HepG2 (cell line): ENCODE results near the gene NOTCH3. TPM values are rescaled to one million over a fixed set of nuclear protein-coding genes. Genes with fewer than 3 reads are reported as not detected.

Experiments used
- ATAC-seq: fragments of 200-7000 bp; cut with Tn5 transposase; 3 replicates; pipeline ENCODE4 v1.9.1; 2020; ENCODE audit warnings: mild to moderate bottlenecking, moderate library complexity
- BruUV-seq: library from RNA; stranded (reverse); fragments of 400-500 nt; replicated peaks from 2 replicates; lab custom pipeline; 2021; lab: Mats Ljungman, UMichigan
- CTCF ChIA-PET: fragments of 300-600 bp; formaldehyde crosslinking; extraction: SDS; loops from one replicate; lab custom pipeline; 2021; ENCODE audit warnings: low total read pairs, inconsistent platforms, low intra/inter-chr PET ratio; lab: Yijun Ruan, JAX
- POLR2A ChIA-PET: fragments of 350-600 bp; sonication (Branson Sonifier 250); formaldehyde crosslinking; loops from one replicate; lab custom pipeline; 2020; ENCODE audit warnings: antibody characterized with exemption, inconsistent platforms; lab: Yijun Ruan, JAX
- DNase-seq: peaks from one replicate; pipeline ENCODE4 v3.0.0-alpha.2; 2015; ENCODE audit warnings: low spot score
- FAIRE-seq: peaks from 3 replicates; lab custom pipeline; 2011; peaks lifted over from hg19 to GRCh38; lab: Jason Lieb, UNC
- H2AFZ ChIP-seq: one replicate; pipeline ENCODE4 v1.6.1; 2011; ENCODE audit warnings: low read length, inconsistent platforms
- H3K27ac ChIP-seq: fragments of 300-600 bp; 3 replicates; pipeline ENCODE4 v1.8.0; 2011; ENCODE audit warnings: mixed run types, mild to moderate bottlenecking, mixed read lengths, low read length, inconsistent platforms; ENCODE audit not compliant: insufficient read depth; ENCODE audit errors: extremely low read length
- H3K27me3 ChIP-seq, 2 experiments: fragments of 200-600 bp in 1 of 2; 2 replicates in 1 of 2; 3 replicates in 1 of 2; pipeline versions ENCODE4 v1.6.0 to v1.8.0; 2011; ENCODE audit warnings: low read length in 2 of 2, mild to moderate bottlenecking in 2 of 2, moderate library complexity in 2 of 2, inconsistent platforms in 1 of 2; ENCODE audit not compliant: insufficient read depth in 2 of 2, control insufficient read depth in 1 of 2
- H3K36me3 ChIP-seq, 2 experiments: fragments of 200-600 bp in 1 of 2; replicated peaks in 1 of 2; 2 replicates in 1 of 2; 3 replicates in 1 of 2; pipeline versions ENCODE4 v1.5.1 to v1.8.0; 2011; ENCODE audit warnings: low read length in 2 of 2, inconsistent platforms in 1 of 2; ENCODE audit not compliant: insufficient read depth in 2 of 2, control insufficient read depth in 1 of 2
- H3K4me1 ChIP-seq: 2 replicates; pipeline ENCODE4 v1.5.1; 2012; ENCODE audit warnings: low read length, inconsistent platforms; ENCODE audit not compliant: insufficient read depth
- H3K4me2 ChIP-seq: 2 replicates; pipeline ENCODE4 v1.6.0; 2011; ENCODE audit warnings: low read depth, low read length, inconsistent platforms
- H3K4me3 ChIP-seq, 3 experiments: fragments of 200-600 bp in 1 of 3; sonication (generic), shearing (Covaris generic) in 1 of 3; replicated peaks in 1 of 3; 2 replicates each; pipeline ENCODE4 v1.5.1; 2011 to 2016; ENCODE audit warnings: low read length in 3 of 3, inconsistent platforms in 2 of 3, low read depth in 2 of 3, mild to moderate bottlenecking in 2 of 3, control low read depth in 1 of 3, mixed read lengths in 1 of 3; ENCODE audit not compliant: insufficient read depth in 1 of 3
- H3K79me2 ChIP-seq: one replicate; pipeline ENCODE4 v1.6.1; 2011; ENCODE audit warnings: low read length, inconsistent platforms; ENCODE audit not compliant: insufficient read depth
- H3K9ac ChIP-seq: 2 replicates; pipeline ENCODE4 v1.6.0; 2011; ENCODE audit warnings: mild to moderate bottlenecking, low read depth, low read length, inconsistent platforms; ENCODE audit not compliant: insufficient read depth
- H3K9me3 ChIP-seq: 2 replicates; pipeline ENCODE4 v1.5.1; 2012; ENCODE audit warnings: mild to moderate bottlenecking, low read length
- H4K20me1 ChIP-seq: 2 replicates; pipeline ENCODE4 v1.6.0; 2011; ENCODE audit warnings: inconsistent platforms, mild to moderate bottlenecking, low read length, moderate library complexity; ENCODE audit not compliant: insufficient read depth
- HNRNPK ChIP-seq: fragments of 200-400 bp; formaldehyde crosslinking; IDR thresholded peaks from 2 replicates; pipeline ENCODE4 v1.6.1; 2018; ENCODE audit warnings: low read length, low read depth, moderate library complexity, mild to moderate bottlenecking; ENCODE audit not compliant: poor library complexity, severe bottlenecking
- WGBS: methylation state at CpG from one replicate; pipeline ENCODE4 v1.1.6; 2017; ENCODE audit warnings: low lambda C conversion rate; 5-methylcytosine and 5-hydroxymethylcytosine counted together
- in situ Hi-C: cut with HindIII; loops from 2 replicates; pipeline ENCODE4 v1.10.0; 2017; ENCODE audit warnings: low pct_unique_long_range_greater_than_20kb; ENCODE audit not compliant: extremely low pct_ligation_motif_present
- intact Hi-C: fragments of 100-400 bp; cut with micrococcal nuclease; formaldehyde crosslinking; loops from one replicate; pipeline ENCODE4 v1.10.0; 2022; ENCODE audit not compliant: unreplicated experiment
- polyA plus RNA-seq, 8 experiments: library from polyadenylated mRNA; depleted of rRNA in 3 of 8; stranded (reverse) in 7 of 8; unstranded in 1 of 8; fragments of >200 nt; fragmentation: Illumina TruSeq in 4 of 8; extraction: Trizol in 4 of 8; gene quantifications; 2 replicates each; pipeline versions ENCODE4 v1.2.1 to v1.2.3, GENCODE V29; 2011 to 2016; ENCODE audit warnings: low read depth in 4 of 8, missing spikeins in 1 of 8, mixed read lengths in 1 of 8; ENCODE audit not compliant: insufficient read depth in 1 of 8
- total RNA-seq, 5 experiments: library from RNA; depleted of rRNA; stranded (reverse); fragments of >200 nt; fragmentation: Illumina TruSeq; extraction: Trizol; gene quantifications; 2 replicates each; pipeline ENCODE4 v1.2.3, GENCODE V29; 2016; ENCODE audit warnings: low read depth in 1 of 5
- TF ChIP-seq, protein P1 (sequence below): IDR thresholded peaks from 2 replicates; pipeline ENCODE4 v1.6.1; 2018; ENCODE audit warnings: missing genetic modification reagents, mild to moderate bottlenecking, missing compliant biosample characterization
- TF ChIP-seq, protein P2 (sequence below): sonication (generic); formaldehyde crosslinking; IDR thresholded peaks from 2 replicates; pipeline ENCODE4 v1.4.0; 2020; ENCODE audit warnings: missing genetic modification reagents
- TF ChIP-seq, protein P3 (sequence below): sonication (generic); formaldehyde crosslinking; IDR thresholded peaks from 2 replicates; pipeline ENCODE4 v1.5.1; 2020; ENCODE audit warnings: mild to moderate bottlenecking, missing genetic modification reagents, moderate library complexity
- TF ChIP-seq, protein P4 (sequence below): sonication (generic); formaldehyde crosslinking; IDR thresholded peaks from 2 replicates; pipeline ENCODE4 v1.4.0; 2020; ENCODE audit warnings: missing genetic modification reagents
- TF ChIP-seq, protein P5 (sequence below): sonication (generic); formaldehyde crosslinking; IDR thresholded peaks from 2 replicates; pipeline ENCODE4 v1.4.0; 2020; ENCODE audit warnings: missing genetic modification reagents

NOTCH3 gene
- total and polyA plus RNA-seq, 2 of the 13 experiments (the other 11 are each of a cell fraction or from before 2014, with no cell fraction given): 0.09 to 0.28 TPM

DNA sequence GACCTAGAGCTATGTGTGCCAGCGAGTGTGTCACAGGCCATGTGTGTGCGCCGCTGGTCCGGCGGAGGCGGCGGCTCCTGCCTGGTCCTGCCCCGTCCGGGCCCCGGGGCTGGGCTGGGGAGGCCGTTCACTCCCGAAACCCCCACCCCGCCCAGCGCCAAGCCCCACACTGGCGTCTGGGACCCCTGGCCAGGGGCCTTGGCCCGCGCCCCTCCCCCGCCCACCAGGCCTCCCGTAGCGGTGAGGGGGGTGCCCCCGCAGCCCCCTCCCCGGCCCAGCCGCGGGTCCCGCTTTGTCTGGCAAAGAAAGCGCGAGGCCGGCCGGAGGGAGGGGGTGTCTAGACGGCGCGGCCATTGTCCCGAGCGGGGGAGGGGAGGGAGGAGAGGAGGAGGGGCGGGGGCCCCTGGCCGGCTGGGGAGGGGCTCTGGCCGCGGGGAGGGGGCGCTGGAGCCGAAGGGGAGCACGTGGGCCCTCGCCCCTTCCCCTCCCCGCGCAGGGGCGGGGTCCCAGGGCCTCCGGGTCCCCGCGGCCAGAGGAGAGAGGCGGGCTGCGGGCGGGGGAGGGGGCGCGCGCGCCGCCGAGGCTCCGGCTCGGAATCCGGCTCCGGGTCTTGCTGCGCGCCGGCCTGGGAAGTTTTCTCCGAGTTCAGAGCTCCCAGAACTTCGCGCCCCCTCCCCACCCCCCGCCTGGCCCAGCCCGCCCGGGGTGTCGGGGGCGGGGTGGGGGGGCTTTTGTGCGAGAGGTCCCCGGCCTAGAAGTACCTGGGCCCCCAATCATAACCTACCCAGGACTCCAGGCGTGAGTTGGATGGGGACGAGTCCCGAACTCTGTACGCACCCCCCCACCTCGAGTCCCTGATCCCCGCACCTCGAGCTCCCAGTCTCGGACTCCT is 888 bp downstream of the NOTCH3 start:
- H3K4me1 ChIP-seq: no peaks in the 10 kb centered on the region; the same call in 1 of the 2 replicates
- peaks cover 3 to 33% of the 10 kb centered on the region in 2 experiments; a peak in 3 of 5 replicates for H3K27me3 ChIP-seq
- H4K20me1 ChIP-seq: no peaks in the 10 kb centered on the region; the same call in 1 of the 2 replicates
- FAIRE-seq (no peak), ATAC-seq (peak; percentile 17; the same call in 1 of the 3 replicates), DNase-seq (no peak)
- H2AFZ ChIP-seq: no peak overlapping the region
- intact Hi-C loops (no loop called here), in situ Hi-C loops (no loop called here)
- H3K4me2 ChIP-seq: peak overlapping the region; percentile 90
- no peaks in the 10 kb centered on the region for H3K79me2 ChIP-seq
- no peak overlapping the region for H3K9ac ChIP-seq
- BruUV-seq: no TSS peak
- no peaks in the 10 kb centered on the region for H3K9me3 ChIP-seq
- peak overlapping the region; percentile 26 to 74 (median 58) for H3K4me3 ChIP-seq
- no peaks in the 10 kb centered on the region for H3K36me3 ChIP-seq
- ChIA-PET POLR2A (no interaction called here), CTCF (no interaction called here)
- H3K27ac ChIP-seq: no peak overlapping the region
- no CpG with 5 or more reads among the region's 82 CpGs for WGBS
- peak; percentile 44 for TF ChIP-seq HNRNPK
- TF ChIP-seq, protein P1, sequence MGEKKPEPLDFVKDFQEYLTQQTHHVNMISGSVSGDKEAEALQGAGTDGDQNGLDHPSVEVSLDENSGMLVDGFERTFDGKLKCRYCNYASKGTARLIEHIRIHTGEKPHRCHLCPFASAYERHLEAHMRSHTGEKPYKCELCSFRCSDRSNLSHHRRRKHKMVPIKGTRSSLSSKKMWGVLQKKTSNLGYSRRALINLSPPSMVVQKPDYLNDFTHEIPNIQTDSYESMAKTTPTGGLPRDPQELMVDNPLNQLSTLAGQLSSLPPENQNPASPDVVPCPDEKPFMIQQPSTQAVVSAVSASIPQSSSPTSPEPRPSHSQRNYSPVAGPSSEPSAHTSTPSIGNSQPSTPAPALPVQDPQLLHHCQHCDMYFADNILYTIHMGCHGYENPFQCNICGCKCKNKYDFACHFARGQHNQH (CRISPR knock-in tag): no peak
- TF ChIP-seq, protein P2, sequence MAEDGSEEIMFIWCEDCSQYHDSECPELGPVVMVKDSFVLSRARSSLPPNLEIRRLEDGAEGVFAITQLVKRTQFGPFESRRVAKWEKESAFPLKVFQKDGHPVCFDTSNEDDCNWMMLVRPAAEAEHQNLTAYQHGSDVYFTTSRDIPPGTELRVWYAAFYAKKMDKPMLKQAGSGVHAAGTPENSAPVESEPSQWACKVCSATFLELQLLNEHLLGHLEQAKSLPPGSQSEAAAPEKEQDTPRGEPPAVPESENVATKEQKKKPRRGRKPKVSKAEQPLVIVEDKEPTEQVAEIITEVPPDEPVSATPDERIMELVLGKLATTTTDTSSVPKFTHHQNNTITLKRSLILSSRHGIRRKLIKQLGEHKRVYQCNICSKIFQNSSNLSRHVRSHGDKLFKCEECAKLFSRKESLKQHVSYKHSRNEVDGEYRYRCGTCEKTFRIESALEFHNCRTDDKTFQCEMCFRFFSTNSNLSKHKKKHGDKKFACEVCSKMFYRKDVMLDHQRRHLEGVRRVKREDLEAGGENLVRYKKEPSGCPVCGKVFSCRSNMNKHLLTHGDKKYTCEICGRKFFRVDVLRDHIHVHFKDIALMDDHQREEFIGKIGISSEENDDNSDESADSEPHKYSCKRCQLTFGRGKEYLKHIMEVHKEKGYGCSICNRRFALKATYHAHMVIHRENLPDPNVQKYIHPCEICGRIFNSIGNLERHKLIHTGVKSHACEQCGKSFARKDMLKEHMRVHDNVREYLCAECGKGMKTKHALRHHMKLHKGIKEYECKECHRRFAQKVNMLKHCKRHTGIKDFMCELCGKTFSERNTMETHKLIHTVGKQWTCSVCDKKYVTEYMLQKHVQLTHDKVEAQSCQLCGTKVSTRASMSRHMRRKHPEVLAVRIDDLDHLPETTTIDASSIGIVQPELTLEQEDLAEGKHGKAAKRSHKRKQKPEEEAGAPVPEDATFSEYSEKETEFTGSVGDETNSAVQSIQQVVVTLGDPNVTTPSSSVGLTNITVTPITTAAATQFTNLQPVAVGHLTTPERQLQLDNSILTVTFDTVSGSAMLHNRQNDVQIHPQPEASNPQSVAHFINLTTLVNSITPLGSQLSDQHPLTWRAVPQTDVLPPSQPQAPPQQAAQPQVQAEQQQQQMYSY (CRISPR knock-in tag): peak; percentile 98
- TF ChIP-seq, protein P3, sequence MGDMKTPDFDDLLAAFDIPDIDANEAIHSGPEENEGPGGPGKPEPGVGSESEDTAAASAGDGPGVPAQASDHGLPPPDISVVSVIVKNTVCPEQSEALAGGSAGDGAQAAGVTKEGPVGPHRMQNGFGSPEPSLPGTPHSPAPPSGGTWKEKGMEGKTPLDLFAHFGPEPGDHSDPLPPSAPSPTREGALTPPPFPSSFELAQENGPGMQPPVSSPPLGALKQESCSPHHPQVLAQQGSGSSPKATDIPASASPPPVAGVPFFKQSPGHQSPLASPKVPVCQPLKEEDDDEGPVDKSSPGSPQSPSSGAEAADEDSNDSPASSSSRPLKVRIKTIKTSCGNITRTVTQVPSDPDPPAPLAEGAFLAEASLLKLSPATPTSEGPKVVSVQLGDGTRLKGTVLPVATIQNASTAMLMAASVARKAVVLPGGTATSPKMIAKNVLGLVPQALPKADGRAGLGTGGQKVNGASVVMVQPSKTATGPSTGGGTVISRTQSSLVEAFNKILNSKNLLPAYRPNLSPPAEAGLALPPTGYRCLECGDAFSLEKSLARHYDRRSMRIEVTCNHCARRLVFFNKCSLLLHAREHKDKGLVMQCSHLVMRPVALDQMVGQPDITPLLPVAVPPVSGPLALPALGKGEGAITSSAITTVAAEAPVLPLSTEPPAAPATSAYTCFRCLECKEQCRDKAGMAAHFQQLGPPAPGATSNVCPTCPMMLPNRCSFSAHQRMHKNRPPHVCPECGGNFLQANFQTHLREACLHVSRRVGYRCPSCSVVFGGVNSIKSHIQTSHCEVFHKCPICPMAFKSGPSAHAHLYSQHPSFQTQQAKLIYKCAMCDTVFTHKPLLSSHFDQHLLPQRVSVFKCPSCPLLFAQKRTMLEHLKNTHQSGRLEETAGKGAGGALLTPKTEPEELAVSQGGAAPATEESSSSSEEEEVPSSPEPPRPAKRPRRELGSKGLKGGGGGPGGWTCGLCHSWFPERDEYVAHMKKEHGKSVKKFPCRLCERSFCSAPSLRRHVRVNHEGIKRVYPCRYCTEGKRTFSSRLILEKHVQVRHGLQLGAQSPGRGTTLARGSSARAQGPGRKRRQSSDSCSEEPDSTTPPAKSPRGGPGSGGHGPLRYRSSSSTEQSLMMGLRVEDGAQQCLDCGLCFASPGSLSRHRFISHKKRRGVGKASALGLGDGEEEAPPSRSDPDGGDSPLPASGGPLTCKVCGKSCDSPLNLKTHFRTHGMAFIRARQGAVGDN (CRISPR knock-in tag): peak; percentile 25; the same call in 1 of the 2 replicates
- TF ChIP-seq, protein P4, sequence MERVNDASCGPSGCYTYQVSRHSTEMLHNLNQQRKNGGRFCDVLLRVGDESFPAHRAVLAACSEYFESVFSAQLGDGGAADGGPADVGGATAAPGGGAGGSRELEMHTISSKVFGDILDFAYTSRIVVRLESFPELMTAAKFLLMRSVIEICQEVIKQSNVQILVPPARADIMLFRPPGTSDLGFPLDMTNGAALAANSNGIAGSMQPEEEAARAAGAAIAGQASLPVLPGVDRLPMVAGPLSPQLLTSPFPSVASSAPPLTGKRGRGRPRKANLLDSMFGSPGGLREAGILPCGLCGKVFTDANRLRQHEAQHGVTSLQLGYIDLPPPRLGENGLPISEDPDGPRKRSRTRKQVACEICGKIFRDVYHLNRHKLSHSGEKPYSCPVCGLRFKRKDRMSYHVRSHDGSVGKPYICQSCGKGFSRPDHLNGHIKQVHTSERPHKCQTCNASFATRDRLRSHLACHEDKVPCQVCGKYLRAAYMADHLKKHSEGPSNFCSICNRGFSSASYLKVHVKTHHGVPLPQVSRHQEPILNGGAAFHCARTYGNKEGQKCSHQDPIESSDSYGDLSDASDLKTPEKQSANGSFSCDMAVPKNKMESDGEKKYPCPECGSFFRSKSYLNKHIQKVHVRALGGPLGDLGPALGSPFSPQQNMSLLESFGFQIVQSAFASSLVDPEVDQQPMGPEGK (CRISPR knock-in tag): 0 out of 2 replicates have a peak, but pooled peaks have one; percentile 30
- TF ChIP-seq, protein P5, sequence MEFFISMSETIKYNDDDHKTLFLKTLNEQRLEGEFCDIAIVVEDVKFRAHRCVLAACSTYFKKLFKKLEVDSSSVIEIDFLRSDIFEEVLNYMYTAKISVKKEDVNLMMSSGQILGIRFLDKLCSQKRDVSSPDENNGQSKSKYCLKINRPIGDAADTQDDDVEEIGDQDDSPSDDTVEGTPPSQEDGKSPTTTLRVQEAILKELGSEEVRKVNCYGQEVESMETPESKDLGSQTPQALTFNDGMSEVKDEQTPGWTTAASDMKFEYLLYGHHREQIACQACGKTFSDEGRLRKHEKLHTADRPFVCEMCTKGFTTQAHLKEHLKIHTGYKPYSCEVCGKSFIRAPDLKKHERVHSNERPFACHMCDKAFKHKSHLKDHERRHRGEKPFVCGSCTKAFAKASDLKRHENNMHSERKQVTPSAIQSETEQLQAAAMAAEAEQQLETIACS: peak; percentile 46; the same call in 1 of the 2 replicates
